HEK293T (cell line): ENCODE results near the gene NEDD4.

Experiments
- ARNT ChIP-seq: fragments of 450-650 bp; IDR thresholded peaks from 2 replicates; pipeline ENCODE4 v1.6.1; 2017; ENCODE audit warnings: mild to moderate bottlenecking
- BHLHE40 ChIP-seq: fragments of 450-650 bp; IDR thresholded peaks from 2 replicates; pipeline ENCODE4 v1.6.1; 2016; ENCODE audit warnings: mild to moderate bottlenecking, moderate library complexity, borderline replicate concordance
- ELF4 ChIP-seq: fragments of 450-650 bp; IDR thresholded peaks from 2 replicates; pipeline ENCODE4 v1.6.1; 2017; ENCODE audit warnings: antibody characterized with exemption
- FOXA1 ChIP-seq: fragments of 450-650 bp; IDR thresholded peaks from 2 replicates; pipeline ENCODE4 v1.6.1; 2016; ENCODE audit warnings: mild to moderate bottlenecking
- FOXK2 ChIP-seq: fragments of 450-650 bp; IDR thresholded peaks from 2 replicates; pipeline ENCODE4 v1.6.1; 2016; ENCODE audit warnings: mild to moderate bottlenecking
- FOXM1 ChIP-seq: fragments of 450-650 bp; IDR thresholded peaks from 2 replicates; pipeline ENCODE4 v1.6.1; 2017; ENCODE audit warnings: mild to moderate bottlenecking, borderline replicate concordance
- HDGF ChIP-seq: fragments of 450-650 bp; IDR thresholded peaks from 2 replicates; pipeline ENCODE4 v1.6.1; 2017; ENCODE audit warnings: antibody characterized with exemption, borderline replicate concordance
- SP1 ChIP-seq: fragments of 450-650 bp; IDR thresholded peaks from 2 replicates; pipeline ENCODE4 v1.6.1; 2017
- SUZ12 ChIP-seq: fragments of 450-650 bp; IDR thresholded peaks from 2 replicates; pipeline ENCODE4 v1.6.1; 2016; ENCODE audit warnings: mild to moderate bottlenecking
- TARDBP ChIP-seq: fragments of 450-650 bp; IDR thresholded peaks from 2 replicates; pipeline ENCODE4 v1.6.1; 2016
- TF ChIP-seq, protein P1 (sequence below): fragments of 450-650 bp; IDR thresholded peaks from 2 replicates; pipeline ENCODE4 v1.6.1; 2016

DNA sequence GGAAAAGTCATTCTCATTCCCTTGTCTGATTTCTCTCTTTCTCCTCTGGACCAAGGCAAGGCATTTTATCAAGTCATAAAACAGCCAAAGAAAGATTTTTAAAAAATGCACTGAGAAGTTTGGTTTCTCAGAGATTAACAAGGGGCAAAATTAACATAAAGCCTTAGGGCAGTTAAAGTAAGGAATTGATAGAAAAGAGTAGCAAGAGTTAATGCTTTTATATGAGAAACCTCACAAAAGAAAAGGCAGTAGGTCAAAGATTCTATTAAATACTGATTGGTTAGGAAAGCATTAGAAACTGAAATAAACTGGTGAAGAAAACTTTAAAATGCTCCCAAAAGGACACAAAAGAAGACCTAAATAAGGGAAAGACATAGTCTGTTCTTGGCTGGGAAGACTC, 129.5 kb downstream of the NEDD4 start:
- TF ChIP-seq FOXM1 (no peak), ELF4 (no peak), FOXK2 (no peak), SP1 (no peak), ARNT (no peak), SUZ12 (no peak), HDGF (no peak), TARDBP (no peak), FOXA1 (no peak), BHLHE40 (no peak)
- TF ChIP-seq, protein P1, sequence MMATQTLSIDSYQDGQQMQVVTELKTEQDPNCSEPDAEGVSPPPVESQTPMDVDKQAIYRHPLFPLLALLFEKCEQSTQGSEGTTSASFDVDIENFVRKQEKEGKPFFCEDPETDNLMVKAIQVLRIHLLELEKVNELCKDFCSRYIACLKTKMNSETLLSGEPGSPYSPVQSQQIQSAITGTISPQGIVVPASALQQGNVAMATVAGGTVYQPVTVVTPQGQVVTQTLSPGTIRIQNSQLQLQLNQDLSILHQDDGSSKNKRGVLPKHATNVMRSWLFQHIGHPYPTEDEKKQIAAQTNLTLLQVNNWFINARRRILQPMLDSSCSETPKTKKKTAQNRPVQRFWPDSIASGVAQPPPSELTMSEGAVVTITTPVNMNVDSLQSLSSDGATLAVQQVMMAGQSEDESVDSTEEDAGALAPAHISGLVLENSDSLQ = no peak
